ENCODE measurements around the gene CCDC186. TPM values are rescaled to one million over a fixed set of nuclear protein-coding genes. Genes with fewer than 3 reads are reported as not detected.

Gene CCDC186
- total RNA-seq, 1 experiment from 2014 or later: 32.7 TPM

GRCh38 chr10:114087255-114087654, 86.7 kb downstream of the CCDC186 start (continued):
- TF ChIP-seq ERG (CRISPR knock-in tag; IDR thresholded peaks at IDR 0.05) (no peak), ZNF396 (CRISPR knock-in tag; IDR thresholded peaks at IDR 0.05; ENCODE audit: borderline replicate concordance) (no peak), ATF2 (CRISPR knock-in tag; IDR thresholded peaks at IDR 0.05; ENCODE audit: borderline replicate concordance, low read depth) (no peak), SMAD3 (CRISPR knock-in tag; IDR thresholded peaks at IDR 0.05; ENCODE audit: borderline replicate concordance) (no peak)
- TF ChIP-seq, protein P1, sequence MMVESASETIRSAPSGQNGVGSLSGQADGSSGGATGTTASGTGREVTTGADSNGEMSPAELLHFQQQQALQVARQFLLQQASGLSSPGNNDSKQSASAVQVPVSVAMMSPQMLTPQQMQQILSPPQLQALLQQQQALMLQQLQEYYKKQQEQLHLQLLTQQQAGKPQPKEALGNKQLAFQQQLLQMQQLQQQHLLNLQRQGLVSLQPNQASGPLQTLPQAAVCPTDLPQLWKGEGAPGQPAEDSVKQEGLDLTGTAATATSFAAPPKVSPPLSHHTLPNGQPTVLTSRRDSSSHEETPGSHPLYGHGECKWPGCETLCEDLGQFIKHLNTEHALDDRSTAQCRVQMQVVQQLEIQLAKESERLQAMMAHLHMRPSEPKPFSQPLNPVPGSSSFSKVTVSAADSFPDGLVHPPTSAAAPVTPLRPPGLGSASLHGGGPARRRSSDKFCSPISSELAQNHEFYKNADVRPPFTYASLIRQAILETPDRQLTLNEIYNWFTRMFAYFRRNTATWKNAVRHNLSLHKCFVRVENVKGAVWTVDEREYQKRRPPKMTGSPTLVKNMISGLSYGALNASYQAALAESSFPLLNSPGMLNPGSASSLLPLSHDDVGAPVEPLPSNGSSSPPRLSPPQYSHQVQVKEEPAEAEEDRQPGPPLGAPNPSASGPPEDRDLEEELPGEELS (CRISPR knock-in tag; IDR thresholded peaks at IDR 0.05): no peak

DNA sequence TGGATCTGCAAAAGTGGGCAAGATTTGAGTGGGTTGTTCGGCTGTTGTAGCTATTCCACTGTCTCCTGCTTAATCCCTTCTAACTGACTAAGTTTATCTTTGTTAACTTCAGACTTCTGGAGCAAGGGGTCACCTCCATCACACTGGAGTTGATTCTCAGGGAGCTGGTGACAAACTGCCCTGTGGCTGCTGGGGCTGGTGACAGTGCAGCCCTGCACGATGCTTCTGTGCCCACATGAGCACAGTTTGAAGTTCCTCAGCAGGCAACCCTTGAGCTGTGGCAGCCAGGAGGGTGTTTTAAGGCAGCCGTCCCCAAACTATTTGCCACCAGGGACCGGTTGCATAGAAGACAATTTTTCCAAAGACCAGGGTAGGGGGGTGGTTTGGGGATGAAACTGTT, 89.8 kb downstream of the CCDC186 start:
- H3K27ac Mint-ChIP-seq: no peak overlapping the region
- no peaks in the 10 kb centered on the region for H3K4me1 Mint-ChIP-seq
- POLR2A ChIA-PET: no interaction called here
- no peaks in the 10 kb centered on the region for H3K27me3 Mint-ChIP-seq (ENCODE audit: low read depth)
- CTCF ChIA-PET: no interaction called here
- H3K9me3 Mint-ChIP-seq: peaks cover 8% of the 10 kb centered on the region
- no peak overlapping the region for H3K4me3 Mint-ChIP-seq
- DNase-seq (ENCODE audit: low spot score): no peak
- no peak for ATAC-seq
- no peaks in the 10 kb centered on the region for H3K36me3 Mint-ChIP-seq
- TF ChIP-seq SMAD4 (CRISPR knock-in tag; IDR thresholded peaks at IDR 0.05) (no peak), ERG (CRISPR knock-in tag; IDR thresholded peaks at IDR 0.05) (no peak), GRHL2 (CRISPR knock-in tag; IDR thresholded peaks at IDR 0.05; ENCODE audit: insufficient replicate concordance, severe bottlenecking) (no peak), FOXK1 (CRISPR knock-in tag; IDR thresholded peaks at IDR 0.05) (no peak), ZNF532 (CRISPR knock-in tag; IDR thresholded peaks at IDR 0.05; ENCODE audit: borderline replicate concordance) (no peak), PRDM15 (CRISPR knock-in tag; IDR thresholded peaks at IDR 0.05) (no peak), ZBTB21 (CRISPR knock-in tag; IDR thresholded peaks at IDR 0.05; ENCODE audit: borderline replicate concordance) (no peak), JAZF1 (CRISPR knock-in tag; IDR thresholded peaks at IDR 0.05) (no peak), SOX15 (CRISPR knock-in tag; IDR thresholded peaks at IDR 0.05) (no peak), GABPB1 (CRISPR knock-in tag; IDR thresholded peaks at IDR 0.05) (no peak), CDX4 (CRISPR knock-in tag; IDR thresholded peaks at IDR 0.05; ENCODE audit: borderline replicate concordance) (no peak), TEAD4 (CRISPR knock-in tag; IDR thresholded peaks at IDR 0.05) (no peak), ZNF138 (CRISPR knock-in tag; conservative IDR thresholded peaks at IDR 0.05) (no peak), RELA (CRISPR knock-in tag; IDR thresholded peaks at IDR 0.05; ENCODE audit: borderline replicate concordance) (no peak), ETV6 (CRISPR knock-in tag; IDR thresholded peaks at IDR 0.05) (no peak)
- TF ChIP-seq, protein P2, sequence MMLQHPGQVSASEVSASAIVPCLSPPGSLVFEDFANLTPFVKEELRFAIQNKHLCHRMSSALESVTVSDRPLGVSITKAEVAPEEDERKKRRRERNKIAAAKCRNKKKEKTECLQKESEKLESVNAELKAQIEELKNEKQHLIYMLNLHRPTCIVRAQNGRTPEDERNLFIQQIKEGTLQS (CRISPR knock-in tag; conservative IDR thresholded peaks at IDR 0.05): no peak
